ENCODE results near the gene SEC24A. TPM values are rescaled to one million over a fixed set of nuclear protein-coding genes. Genes with fewer than 3 reads are reported as not detected.
"Not testable (repeated sequence)": the region's sequence is repeated elsewhere in the genome, so short reads cannot be mapped to it uniquely, and the experiment has no call there.

The SEC24A gene
- total RNA-seq: 29.4 and 31.2 TPM in 2 replicates

- intact Hi-C loops (cut with micrococcal nuclease): loop anchor here (1.0 to 5.0 kb wide), 7 partner anchors 16 to 421 kb away; partner anchors contain the start of genes CAMLG, DDX46, JADE2 and PPP2CA
- Mint-ChIP-seq H3K27ac (peak within 1 kb of the TSS; percentile 97), H3K27me3 (no peaks in the 10 kb centered on the region)
Measured at GRCh38 chr5:134648425-134649162, at the start of gene SEC24A. SEC24A (plus strand) TSS chr5:134648785; CDS start chr5:134649077, 292 bp downstream.

GRCh38 chr5:134599820-134600219 is 48.8 kb upstream of the SEC24A start:
- H3K27ac Mint-ChIP-seq, H3K4me3 Mint-ChIP-seq, H3K9me3 Mint-ChIP-seq, H3K27me3 Mint-ChIP-seq, DNase-seq: not testable (repeated sequence)
- H3K36me3 Mint-ChIP-seq (ENCODE audit: low read depth): peaks cover 16% of the 10 kb centered on the region
- H3K4me1 Mint-ChIP-seq: peaks cover 33% of the 10 kb centered on the region
- intact Hi-C loops (cut with micrococcal nuclease): loop anchor here (10.0 kb wide), 1 partner anchor 305 kb away; the partner anchor contains the start of gene PCBD2

More at GRCh38 chr5:134648425-134649162, at the start of gene SEC24A:
- Mint-ChIP-seq H3K36me3 (ENCODE audit: low read depth) (peaks cover 12% of the 10 kb centered on the region), H3K9me3 (no peaks in the 10 kb centered on the region), H3K4me1 (peaks cover 23% of the 10 kb centered on the region), H3K4me3 (peak within 1 kb of the TSS; percentile 94)
- peak; percentile 97 for DNase-seq

- peaks cover 31% of the 10 kb centered on the region for H3K4me1 Mint-ChIP-seq
- H3K4me3 Mint-ChIP-seq: no peak overlapping the region
- DNase-seq: no peak
- H3K27ac Mint-ChIP-seq: no peak overlapping the region
- intact Hi-C loops (cut with micrococcal nuclease): loop anchor here (10.0 kb wide), 1 partner anchor 304 kb away; the partner anchor contains the start of gene PCBD2
- H3K27me3 Mint-ChIP-seq: no peaks in the 10 kb centered on the region
- H3K9me3 Mint-ChIP-seq: no peaks in the 10 kb centered on the region
- peaks cover 21% of the 10 kb centered on the region for H3K36me3 Mint-ChIP-seq (ENCODE audit: low read depth)
Measured at GRCh38 chr5:134600600-134600999, 48.0 kb upstream of the SEC24A start.

GRCh38 chr5:134603059-134603458 is 45.5 kb upstream of the SEC24A start:
- DNase-seq: no peak
- H3K27me3 Mint-ChIP-seq: no peaks in the 10 kb centered on the region
- H3K4me3 Mint-ChIP-seq: peak overlapping the region; percentile 19
- peaks cover 42% of the 10 kb centered on the region for H3K36me3 Mint-ChIP-seq (ENCODE audit: low read depth)
- no peaks in the 10 kb centered on the region for H3K9me3 Mint-ChIP-seq
- H3K4me1 Mint-ChIP-seq: peaks cover 38% of the 10 kb centered on the region
- H3K27ac Mint-ChIP-seq: peak overlapping the region; percentile 39
- intact Hi-C loops (cut with micrococcal nuclease): loop anchor here (10.0 kb wide), 1 partner anchor 302 kb away; the partner anchor contains the start of gene PCBD2

GRCh38 chr5:134604908-134605307 is 43.7 kb upstream of the SEC24A start:
- Mint-ChIP-seq H3K27ac (peak overlapping the region; percentile 71), H3K27me3 (no peaks in the 10 kb centered on the region), H3K4me1 (peaks cover 54% of the 10 kb centered on the region), H3K36me3 (ENCODE audit: low read depth) (peaks cover 59% of the 10 kb centered on the region), H3K4me3 (peak overlapping the region; percentile 53), H3K9me3 (no peaks in the 10 kb centered on the region)
- intact Hi-C loops (cut with micrococcal nuclease): loop anchor here (1.0 to 10.0 kb wide), 2 partner anchors 27 to 300 kb away; partner anchors contain the start of genes PCBD2 and SAR1B
- DNase-seq: no peak

- no peaks in the 10 kb centered on the region for H3K27me3 Mint-ChIP-seq
- H3K27ac Mint-ChIP-seq: no peak overlapping the region
- peaks cover 58% of the 10 kb centered on the region for H3K4me1 Mint-ChIP-seq
- no peak for DNase-seq
- H3K9me3 Mint-ChIP-seq: no peaks in the 10 kb centered on the region
- H3K4me3 Mint-ChIP-seq: no peak overlapping the region
- intact Hi-C loops (cut with micrococcal nuclease): loop anchor here (10.0 kb wide), 1 partner anchor 298 kb away; the partner anchor contains the start of gene PCBD2
- H3K36me3 Mint-ChIP-seq (ENCODE audit: low read depth): peaks cover 64% of the 10 kb centered on the region
Measured at GRCh38 chr5:134606726-134607125, 41.9 kb upstream of the SEC24A start.

GRCh38 chr5:134608555-134608954 is 40.0 kb upstream of the SEC24A start:
- peak overlapping the region; percentile 95 for H3K27ac Mint-ChIP-seq
- H3K36me3 Mint-ChIP-seq (ENCODE audit: low read depth): peaks cover 67% of the 10 kb centered on the region
- peak overlapping the region; percentile 76 for H3K4me3 Mint-ChIP-seq
- H3K27me3 Mint-ChIP-seq: no peaks in the 10 kb centered on the region
- no peaks in the 10 kb centered on the region for H3K9me3 Mint-ChIP-seq
- intact Hi-C loops (cut with micrococcal nuclease): loop anchor here (1.0 to 10.0 kb wide), 2 partner anchors 40 to 296 kb away; partner anchors contain the start of genes PCBD2 and SEC24A
- peak; percentile 79 for DNase-seq
- peaks cover 50% of the 10 kb centered on the region for H3K4me1 Mint-ChIP-seq

- peaks cover 51% of the 10 kb centered on the region for H3K4me1 Mint-ChIP-seq
- peak overlapping the region; percentile 95 for H3K27ac Mint-ChIP-seq
- peak; percentile 72 for DNase-seq
- H3K27me3 Mint-ChIP-seq: no peaks in the 10 kb centered on the region
- H3K9me3 Mint-ChIP-seq: no peaks in the 10 kb centered on the region
- H3K36me3 Mint-ChIP-seq (ENCODE audit: low read depth): peaks cover 73% of the 10 kb centered on the region
- H3K4me3 Mint-ChIP-seq: peak overlapping the region; percentile 76
- intact Hi-C loops (cut with micrococcal nuclease): loop anchor here (1.0 to 10.0 kb wide), 2 partner anchors 129 to 295 kb away; partner anchors contain the start of genes CAMLG and PCBD2
Measured at GRCh38 chr5:134609232-134609851, 39.2 kb upstream of the SEC24A start.

GRCh38 chr5:134610725-134611124 is 37.9 kb upstream of the SEC24A start:
- no peak for DNase-seq
- H3K36me3 Mint-ChIP-seq (ENCODE audit: low read depth): peaks cover 71% of the 10 kb centered on the region
- H3K27me3 Mint-ChIP-seq: no peaks in the 10 kb centered on the region
- H3K4me1 Mint-ChIP-seq: peaks cover 43% of the 10 kb centered on the region
- intact Hi-C loops (cut with micrococcal nuclease): no loop called here
- H3K27ac Mint-ChIP-seq: no peak overlapping the region
- no peaks in the 10 kb centered on the region for H3K9me3 Mint-ChIP-seq
- H3K4me3 Mint-ChIP-seq: no peak overlapping the region

- intact Hi-C loops (cut with micrococcal nuclease): no loop called here
Measured at GRCh38 chr5:134611515-134611914, 37.1 kb upstream of the SEC24A start.

GRCh38 chr5:134614450-134615085 is 34.0 kb upstream of the SEC24A start:
- Mint-ChIP-seq H3K27me3 (no peaks in the 10 kb centered on the region), H3K36me3 (ENCODE audit: low read depth) (peaks cover 55% of the 10 kb centered on the region), H3K27ac (peak overlapping the region; percentile 0), H3K4me3 (no peak overlapping the region), H3K9me3 (no peaks in the 10 kb centered on the region), H3K4me1 (peaks cover 22% of the 10 kb centered on the region)
- intact Hi-C loops (cut with micrococcal nuclease): no loop called here
- DNase-seq: no peak

More at GRCh38 chr5:134611515-134611914, 37.1 kb upstream of the SEC24A start:
- no peaks in the 10 kb centered on the region for H3K27me3 Mint-ChIP-seq
- H3K4me3 Mint-ChIP-seq: no peak overlapping the region
- no peak for DNase-seq
- peak overlapping the region; percentile 46 for H3K27ac Mint-ChIP-seq
- H3K4me1 Mint-ChIP-seq: peaks cover 42% of the 10 kb centered on the region
- peaks cover 65% of the 10 kb centered on the region for H3K36me3 Mint-ChIP-seq (ENCODE audit: low read depth)
- H3K9me3 Mint-ChIP-seq: no peaks in the 10 kb centered on the region

- no peak overlapping the region for H3K4me3 Mint-ChIP-seq
- intact Hi-C loops (cut with micrococcal nuclease): no loop called here
- peaks cover 47% of the 10 kb centered on the region for H3K36me3 Mint-ChIP-seq (ENCODE audit: low read depth)
- H3K27me3 Mint-ChIP-seq: no peaks in the 10 kb centered on the region
- H3K4me1 Mint-ChIP-seq: peaks cover 8% of the 10 kb centered on the region
- no peaks in the 10 kb centered on the region for H3K9me3 Mint-ChIP-seq
- no peak overlapping the region for H3K27ac Mint-ChIP-seq
- DNase-seq: no peak
Measured at GRCh38 chr5:134620634-134621033, 28.0 kb upstream of the SEC24A start.

GRCh38 chr5:134625559-134625958 is 23.0 kb upstream of the SEC24A start:
- no peaks in the 10 kb centered on the region for H3K27me3 Mint-ChIP-seq
- peaks cover 29% of the 10 kb centered on the region for H3K36me3 Mint-ChIP-seq (ENCODE audit: low read depth)
- DNase-seq: no peak
- no peak overlapping the region for H3K4me3 Mint-ChIP-seq
- H3K4me1 Mint-ChIP-seq: peaks cover 13% of the 10 kb centered on the region
- intact Hi-C loops (cut with micrococcal nuclease): no loop called here
- no peak overlapping the region for H3K27ac Mint-ChIP-seq
- H3K9me3 Mint-ChIP-seq: no peaks in the 10 kb centered on the region

Data from activated CD4-positive, alpha-beta T cell treated with anti-CD3 and anti-CD28 coated beads, Interleukin-2, amount 10 ng/mL, durations not matched to agents 24 days and 14 days (primary cell).